IMR-90 (cell line): ENCODE data around the gene CPED1. TPM values are rescaled to one million over a fixed set of nuclear protein-coding genes. Genes with fewer than 3 reads are reported as not detected.
A peak's percentile ranks its signal among the peaks of the same experiment; 100 is the strongest.

Experiments used
- ATAC-seq: fragments of 200-7000 bp; cut with Tn5 transposase; 2 replicates; pipeline ENCODE4 v1.9.1; 2020; ENCODE audit warnings: low read depth, mild to moderate bottlenecking, moderate library complexity
- BruUV-seq: library from RNA; stranded (reverse); fragments of 400-500 nt; replicated peaks from 2 replicates; lab custom pipeline; 2021; lab: Mats Ljungman, UMichigan
- CTCF ChIA-PET: fragments of 300-600 bp; formaldehyde crosslinking; extraction: SDS; loops from one replicate; lab custom pipeline; 2021; ENCODE audit warnings: antibody characterized with exemption; lab: Yijun Ruan, JAX
- POLR2A ChIA-PET: fragments of 300-600 bp; sonication (Branson Sonifier 250); formaldehyde crosslinking; loops from one replicate; lab custom pipeline; 2022; ENCODE audit warnings: antibody characterized with exemption; ENCODE audit not compliant: unreplicated experiment; lab: Charles Lee
- DNase-seq: peaks from one replicate; pipeline ENCODE4 v3.0.0; 2013
- H2AFZ ChIP-seq: replicated peaks from 2 replicates; pipeline ENCODE3; 2013; ENCODE audit warnings: low read length, mild to moderate bottlenecking; ENCODE audit not compliant: poor library complexity
- H2AK5ac ChIP-seq: 2 replicates; pipeline ENCODE4 v1.6.1; 2013; ENCODE audit warnings: low read depth, low read length, inconsistent platforms
- H2AK9ac ChIP-seq: replicated peaks from 2 replicates; pipeline ENCODE3; 2013; ENCODE audit warnings: mild to moderate bottlenecking, low read depth, low read length, moderate library complexity; ENCODE audit not compliant: poor library complexity
- H2BK120ac ChIP-seq: 2 replicates; pipeline ENCODE4 v1.6.1; 2013; ENCODE audit warnings: low read depth, low read length, inconsistent platforms
- H2BK15ac ChIP-seq: 3 replicates; pipeline ENCODE4 v1.6.1; 2013; ENCODE audit warnings: low read depth, low read length, inconsistent platforms
- H2BK20ac ChIP-seq: 2 replicates; pipeline ENCODE4 v1.6.1; 2013; ENCODE audit warnings: low read depth, mild to moderate bottlenecking, inconsistent platforms, low read length, moderate library complexity
- H2BK5ac ChIP-seq: 2 replicates; pipeline ENCODE4 v1.6.1; 2013; ENCODE audit warnings: mild to moderate bottlenecking, low read depth, low read length, inconsistent platforms; ENCODE audit not compliant: poor library complexity, severe bottlenecking
- H3K14ac ChIP-seq: replicated peaks from 2 replicates; pipeline ENCODE4 v1.6.1; 2013; ENCODE audit warnings: low read depth, low read length, inconsistent platforms
- H3K18ac ChIP-seq: 2 replicates; pipeline ENCODE4 v1.6.1; 2013; ENCODE audit warnings: low read depth, low read length, control low read depth
- H3K23ac ChIP-seq: 2 replicates; pipeline ENCODE4 v1.6.1; 2013; ENCODE audit warnings: low read depth, low read length, inconsistent platforms
- H3K27ac ChIP-seq: 2 replicates; pipeline ENCODE4 v1.5.1; 2013; ENCODE audit warnings: mild to moderate bottlenecking, control low read depth, low read length; ENCODE audit not compliant: insufficient read depth
- H3K27me3 ChIP-seq: 2 replicates; pipeline ENCODE4 v1.6.1; 2013; ENCODE audit warnings: low read length; ENCODE audit not compliant: control insufficient read depth, insufficient read depth
- H3K36me3 ChIP-seq: 2 replicates; pipeline ENCODE4 v1.6.1; 2013; ENCODE audit warnings: low read length, mixed read lengths; ENCODE audit not compliant: control insufficient read depth, insufficient read depth
- H3K4ac ChIP-seq: 2 replicates; pipeline ENCODE4 v1.6.1; 2013; ENCODE audit warnings: low read depth, low read length, inconsistent platforms
- H3K4me1 ChIP-seq: 2 replicates; pipeline ENCODE4 v1.6.1; 2013; ENCODE audit warnings: low read length, mixed read lengths; ENCODE audit not compliant: control insufficient read depth, insufficient read depth
- H3K4me2 ChIP-seq: 2 replicates; pipeline ENCODE4 v1.6.1; 2013; ENCODE audit warnings: low read depth, mild to moderate bottlenecking, control low read depth, low read length, moderate library complexity
- H3K4me3 ChIP-seq: 2 replicates; pipeline ENCODE4 v1.5.1; 2013; ENCODE audit warnings: low read depth, mild to moderate bottlenecking, control low read depth, low read length, moderate library complexity; ENCODE audit not compliant: insufficient read depth
- H3K56ac ChIP-seq: 2 replicates; pipeline ENCODE4 v1.6.1; 2013; ENCODE audit warnings: low read length, inconsistent platforms; ENCODE audit not compliant: insufficient read depth; ENCODE audit errors: extremely low read depth
- H3K79me1 ChIP-seq, 2 experiments: 2 replicates each; pipeline ENCODE4 v1.6.1; 2013; ENCODE audit warnings: low read length in 2 of 2, inconsistent platforms in 1 of 2, low read depth in 1 of 2
- H3K9ac ChIP-seq: 2 replicates; pipeline ENCODE4 v1.6.1; 2013; ENCODE audit warnings: low read depth, low read length, control low read depth
- H3K9me1 ChIP-seq: 2 replicates; pipeline ENCODE4 v1.6.1; 2013; ENCODE audit warnings: low read length, inconsistent platforms; ENCODE audit not compliant: insufficient read depth
- H3K9me3 ChIP-seq: 2 replicates; pipeline ENCODE4 v1.6.1; 2013; ENCODE audit warnings: low read length; ENCODE audit not compliant: control insufficient read depth, insufficient read depth
- H4K20me1 ChIP-seq: 2 replicates; pipeline ENCODE4 v1.6.1; 2013; ENCODE audit warnings: low read length, inconsistent platforms; ENCODE audit not compliant: insufficient read depth
- H4K5ac ChIP-seq: 2 replicates; pipeline ENCODE4 v1.6.1; 2013; ENCODE audit warnings: mild to moderate bottlenecking, low read depth, low read length, control low read depth
- H4K8ac ChIP-seq, 2 experiments: 2 replicates each; pipeline ENCODE4 v1.6.1; 2013; ENCODE audit warnings: low read depth in 2 of 2, low read length in 2 of 2, control low read depth in 1 of 2, inconsistent platforms in 1 of 2
- H4K91ac ChIP-seq: 2 replicates; pipeline ENCODE4 v1.6.1; 2013; ENCODE audit warnings: low read depth, low read length, inconsistent platforms; ENCODE audit not compliant: insufficient read depth
- BHLHE40 ChIP-seq: fragments of 150-350 bp; IDR thresholded peaks from 2 replicates; pipeline ENCODE4 v1.6.1; 2016; ENCODE audit warnings: mild to moderate bottlenecking, low read depth, low read length
- CEBPB ChIP-seq: IDR thresholded peaks from 2 replicates; pipeline ENCODE4 v1.6.1; 2012; ENCODE audit warnings: low read depth, low read length, improper control_type of control experiment
- CHD1 ChIP-seq: IDR thresholded peaks from 2 replicates; pipeline ENCODE4 v1.6.1; 2012; ENCODE audit warnings: low read depth, low read length, improper control_type of control experiment
- FOS ChIP-seq: fragments of 150-350 bp; IDR thresholded peaks from 2 replicates; pipeline ENCODE4 v1.6.1; 2016; ENCODE audit warnings: low read depth, low read length
- MAFK ChIP-seq: IDR thresholded peaks from 2 replicates; pipeline ENCODE4 v1.6.1; 2012; ENCODE audit warnings: low read depth, low read length, improper control_type of control experiment
- MAZ ChIP-seq: IDR thresholded peaks from 2 replicates; pipeline ENCODE4 v1.6.1; 2012; ENCODE audit warnings: low read depth, mild to moderate bottlenecking, low read length, improper control_type of control experiment, moderate library complexity, borderline replicate concordance
- MXI1 ChIP-seq: IDR thresholded peaks from 2 replicates; pipeline ENCODE4 v1.6.1; 2012; ENCODE audit warnings: low read depth, mild to moderate bottlenecking, low read length, moderate library complexity, borderline replicate concordance
- NFE2L2 ChIP-seq: fragments of 150-350 bp; IDR thresholded peaks from 2 replicates; pipeline ENCODE4 v1.6.1; 2016; ENCODE audit warnings: low read depth, mild to moderate bottlenecking, low read length
- POLR2A ChIP-seq: IDR thresholded peaks from 2 replicates; pipeline ENCODE4 v1.6.1; 2012; ENCODE audit warnings: mild to moderate bottlenecking, low read depth, low read length
- RAD21 ChIP-seq: IDR thresholded peaks from 2 replicates; pipeline ENCODE4 v1.6.1; 2012; ENCODE audit warnings: low read length, improper control_type of control experiment
- RCOR1 ChIP-seq: IDR thresholded peaks from 2 replicates; pipeline ENCODE4 v1.6.1; 2012; ENCODE audit warnings: mild to moderate bottlenecking, low read length, improper control_type of control experiment; ENCODE audit not compliant: insufficient replicate concordance
- SMC3 ChIP-seq: fragments of 150-350 bp; IDR thresholded peaks from 2 replicates; pipeline ENCODE4 v1.6.1; 2016; ENCODE audit warnings: low read depth, mild to moderate bottlenecking, antibody characterized with exemption, low read length, moderate library complexity
- WGBS, 2 experiments: methylation state at CpG; one replicate each; pipeline versions ENCODE4 v1.1.5 to v1.1.7; 2013; ENCODE audit warnings: missing lambda C conversion rate in 2 of 2; ENCODE audit not compliant: insufficient read length in 1 of 2; ENCODE audit errors: extremely low coverage in 2 of 2; 5-methylcytosine and 5-hydroxymethylcytosine counted together
- dilution Hi-C: fragments of 300-500 bp; cut with HindIII; formaldehyde crosslinking; loops from one replicate; pipeline ENCODE4 v1.14.3; 2018; ENCODE audit warnings: low sequenced_read_pairs; ENCODE audit not compliant: unreplicated experiment
- in situ Hi-C: fragments of 300-500 bp; cut with MboI; formaldehyde crosslinking; loops from 3 replicates; pipeline ENCODE4 v1.14.3; 2019; ENCODE audit warnings: low sequenced_read_pairs, inconsistent platforms, mixed read lengths
- intact Hi-C: fragments of 100-400 bp; cut with micrococcal nuclease; formaldehyde crosslinking; loops from 2 replicates; pipeline ENCODE4 v1.10.0; 2022
- polyA plus RNA-seq, 3 experiments: library from polyadenylated mRNA; depleted of rRNA; stranded (reverse); fragments of >200 nt; gene quantifications; 2 replicates each; pipeline ENCODE4 v1.2.3, GENCODE V29; 2012; ENCODE audit warnings: low replicate concordance in 1 of 3
- total RNA-seq: library from RNA; depleted of rRNA; stranded (reverse); fragments of >200 nt; gene quantifications from 2 replicates; pipeline ENCODE4 v1.2.3, GENCODE V29; 2012
- TF ChIP-seq, protein P1 (sequence below): conservative IDR thresholded peaks from 2 replicates; pipeline ENCODE4 v1.5.1; 2012; ENCODE audit warnings: mild to moderate bottlenecking, low read depth, low read length, improper control_type of control experiment
- TF ChIP-seq, protein P2 (sequence below): fragments of 150-350 bp; IDR thresholded peaks from 2 replicates; pipeline ENCODE4 v1.6.1; 2017; ENCODE audit warnings: mild to moderate bottlenecking, antibody characterized with exemption, low read length, low read depth
- TF ChIP-seq, protein P3 (sequence below): fragments of 150-350 bp; IDR thresholded peaks from 2 replicates; pipeline ENCODE4 v1.6.1; 2016; ENCODE audit warnings: low read depth, mild to moderate bottlenecking, low read length, moderate library complexity, borderline replicate concordance

The CPED1 gene
- total and polyA plus RNA-seq, 2 of the 4 experiments (the other 2 are of a cell fraction) = 31.2 to 96.8 TPM

DNA sequence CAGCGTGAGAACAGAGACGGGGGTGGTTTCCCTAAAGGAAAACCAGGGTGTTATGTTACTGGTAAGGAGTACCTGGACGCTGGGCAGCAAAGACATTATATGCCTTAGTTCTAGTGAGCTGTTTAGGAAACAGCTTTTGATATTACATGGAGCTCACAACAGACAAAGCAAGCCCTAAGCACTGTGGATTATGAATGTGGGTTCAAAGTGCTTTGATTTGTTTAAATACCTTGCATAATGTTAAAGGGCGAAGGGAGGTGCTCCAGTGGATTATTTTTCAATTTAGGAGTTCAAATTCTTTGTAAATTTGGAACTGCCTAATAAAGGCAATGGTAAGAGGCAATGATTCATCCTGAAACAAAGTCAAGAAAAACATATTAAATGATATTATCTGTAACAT lies 354.1 kb downstream of the CPED1 start:
- no peaks in the 10 kb centered on the region for H3K79me1 ChIP-seq
- peak overlapping the region in 1 of 2 experiments; percentile 74; a peak in 3 of 4 replicates for H4K8ac ChIP-seq
- H3K4me3 ChIP-seq = no peak overlapping the region
- no peak overlapping the region for H3K56ac ChIP-seq
- no peak overlapping the region for H3K9ac ChIP-seq
- peak overlapping the region; percentile 26; the same call in 1 of the 2 replicates for H4K5ac ChIP-seq
- no peaks in the 10 kb centered on the region for H3K9me3 ChIP-seq
- H2BK15ac ChIP-seq = peak overlapping the region; percentile 86; the same call in 2 of the 3 replicates
- peaks cover 8% of the 10 kb centered on the region for H3K36me3 ChIP-seq
- TF ChIP-seq SMC3 (no peak), CHD1 (no peak), MXI1 (no peak), MAZ (no peak), RAD21 (no peak), BHLHE40 (no peak), NFE2L2 (no peak), FOS (no peak), MAFK (no peak), RCOR1 (no peak), CEBPB (no peak), POLR2A (no peak)
- TF ChIP-seq, protein P1, sequence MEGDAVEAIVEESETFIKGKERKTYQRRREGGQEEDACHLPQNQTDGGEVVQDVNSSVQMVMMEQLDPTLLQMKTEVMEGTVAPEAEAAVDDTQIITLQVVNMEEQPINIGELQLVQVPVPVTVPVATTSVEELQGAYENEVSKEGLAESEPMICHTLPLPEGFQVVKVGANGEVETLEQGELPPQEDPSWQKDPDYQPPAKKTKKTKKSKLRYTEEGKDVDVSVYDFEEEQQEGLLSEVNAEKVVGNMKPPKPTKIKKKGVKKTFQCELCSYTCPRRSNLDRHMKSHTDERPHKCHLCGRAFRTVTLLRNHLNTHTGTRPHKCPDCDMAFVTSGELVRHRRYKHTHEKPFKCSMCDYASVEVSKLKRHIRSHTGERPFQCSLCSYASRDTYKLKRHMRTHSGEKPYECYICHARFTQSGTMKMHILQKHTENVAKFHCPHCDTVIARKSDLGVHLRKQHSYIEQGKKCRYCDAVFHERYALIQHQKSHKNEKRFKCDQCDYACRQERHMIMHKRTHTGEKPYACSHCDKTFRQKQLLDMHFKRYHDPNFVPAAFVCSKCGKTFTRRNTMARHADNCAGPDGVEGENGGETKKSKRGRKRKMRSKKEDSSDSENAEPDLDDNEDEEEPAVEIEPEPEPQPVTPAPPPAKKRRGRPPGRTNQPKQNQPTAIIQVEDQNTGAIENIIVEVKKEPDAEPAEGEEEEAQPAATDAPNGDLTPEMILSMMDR = no peak
- TF ChIP-seq, protein P2, sequence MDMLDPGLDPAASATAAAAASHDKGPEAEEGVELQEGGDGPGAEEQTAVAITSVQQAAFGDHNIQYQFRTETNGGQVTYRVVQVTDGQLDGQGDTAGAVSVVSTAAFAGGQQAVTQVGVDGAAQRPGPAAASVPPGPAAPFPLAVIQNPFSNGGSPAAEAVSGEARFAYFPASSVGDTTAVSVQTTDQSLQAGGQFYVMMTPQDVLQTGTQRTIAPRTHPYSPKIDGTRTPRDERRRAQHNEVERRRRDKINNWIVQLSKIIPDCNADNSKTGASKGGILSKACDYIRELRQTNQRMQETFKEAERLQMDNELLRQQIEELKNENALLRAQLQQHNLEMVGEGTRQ = no peak
- TF ChIP-seq, protein P3, sequence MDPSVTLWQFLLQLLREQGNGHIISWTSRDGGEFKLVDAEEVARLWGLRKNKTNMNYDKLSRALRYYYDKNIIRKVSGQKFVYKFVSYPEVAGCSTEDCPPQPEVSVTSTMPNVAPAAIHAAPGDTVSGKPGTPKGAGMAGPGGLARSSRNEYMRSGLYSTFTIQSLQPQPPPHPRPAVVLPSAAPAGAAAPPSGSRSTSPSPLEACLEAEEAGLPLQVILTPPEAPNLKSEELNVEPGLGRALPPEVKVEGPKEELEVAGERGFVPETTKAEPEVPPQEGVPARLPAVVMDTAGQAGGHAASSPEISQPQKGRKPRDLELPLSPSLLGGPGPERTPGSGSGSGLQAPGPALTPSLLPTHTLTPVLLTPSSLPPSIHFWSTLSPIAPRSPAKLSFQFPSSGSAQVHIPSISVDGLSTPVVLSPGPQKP = no peak
- H4K20me1 ChIP-seq = no peaks in the 10 kb centered on the region
- DNase-seq (no peak), ATAC-seq (no peak)
- H3K9me1 ChIP-seq = peaks cover 18% of the 10 kb centered on the region
- peak overlapping the region; percentile 36; the same call in 1 of the 2 replicates for H4K91ac ChIP-seq
- peak overlapping the region; percentile 38; the same call in 1 of the 2 replicates for H3K18ac ChIP-seq
- H2BK120ac ChIP-seq = peak overlapping the region; percentile 20; the same call in 1 of the 2 replicates
- intact Hi-C loops (no loop called here), in situ Hi-C loops (loop anchor here (25.0 kb wide), 2 partner anchors 205 to 355 kb away; partner anchors contain the start of gene CPED1), dilution Hi-C loops (no loop called here)
- H3K4me2 ChIP-seq = no peak overlapping the region; the same call in 1 of the 2 replicates
- H3K27me3 ChIP-seq = no peaks in the 10 kb centered on the region
- peak overlapping the region; percentile 28; the same call in 1 of the 2 replicates for H3K4ac ChIP-seq
- WGBS, 2 experiments = 100% methylated on average over 1 of the region's 4 CpGs; no CpG with 5 or more reads in 1 of the 2 experiments
- ChIA-PET CTCF (no interaction called here), POLR2A (no interaction called here)
- H2AK9ac ChIP-seq = no peak overlapping the region
- H3K27ac ChIP-seq = peak overlapping the region; percentile 55; the same call in 1 of the 2 replicates
- no TSS peak for BruUV-seq
- no peak overlapping the region for H3K14ac ChIP-seq
- H2AK5ac ChIP-seq = peak overlapping the region; percentile 3; the same call in 1 of the 2 replicates
- no peak overlapping the region for H3K23ac ChIP-seq
- peak overlapping the region; percentile 51 for H2BK20ac ChIP-seq
- no peak overlapping the region for H2AFZ ChIP-seq
- peaks cover 8% of the 10 kb centered on the region for H3K4me1 ChIP-seq
- H2BK5ac ChIP-seq = peak overlapping the region; percentile 44
